Measurements from ENCODE around the gene TXNDC11. TPM values are rescaled to one million over a fixed set of nuclear protein-coding genes. Genes with fewer than 3 reads are reported as not detected.

TXNDC11 gene
- total and polyA plus RNA-seq, 2 donors (not counting 3 experiments of a cell fraction or from before 2014, with no cell fraction given), result 42.5 to 66.0 TPM

- no peak overlapping the region for H3K4me2 ChIP-seq (ENCODE audit: insufficient read depth, low read length)
- ChIA-PET POLR2A (no interaction called here), CTCF (interaction anchor here (1.1 to 1.3 kb wide), 3 partner anchors 10 to 395 kb away, joined by 3 to 7 read pairs (median 3); no protein-coding TSS in a partner anchor)
- DNase-seq (ENCODE audit: low read depth, low spot score) (peak; percentile 25), FAIRE-seq (no peak)
- H3K9me1 ChIP-seq (replicated peaks; ENCODE audit: control insufficient read depth, extremely low read depth, insufficient read depth, low read length), result no peaks in the 10 kb centered on the region
- peaks cover 19% of the 10 kb centered on the region for H3K4me1 ChIP-seq (ENCODE audit: control insufficient read depth, extremely low read depth, insufficient read depth, low read length)
- peaks cover 0 to 4% of the 10 kb centered on the region in 2 experiments for H3K36me3 ChIP-seq (ENCODE audit: control insufficient read depth in 2 of 2, extremely low read depth in 1 of 2, insufficient read depth in 2 of 2, low read length in 2 of 2)
- dilution Hi-C loops (cut with MboI; ENCODE audit: extremely low pct_ligation_motif_present, low sequenced_read_pairs), result no loop called here
- intact Hi-C loops (cut with micrococcal nuclease), result no loop called here
- no peak overlapping the region for H3K4me3 ChIP-seq (replicated peaks in 1 of 3; ENCODE audit: insufficient read depth in 1 of 3, low read depth in 1 of 3, low read length in 3 of 3)
- TF ChIP-seq FOS (IDR thresholded peaks at IDR 0.05; ENCODE audit: borderline replicate concordance, insufficient read depth, low read length), result no peak
- TF ChIP-seq POLR2AphosphoS5 (IDR thresholded peaks at IDR 0.05; ENCODE audit: insufficient read depth, low read depth, low read length), result no peak
- H3K9ac ChIP-seq (replicated peaks; ENCODE audit: extremely low read depth, insufficient read depth, low read length), result no peak overlapping the region
- peaks cover 98% of the 10 kb centered on the region for H3K79me2 ChIP-seq (ENCODE audit: control insufficient read depth, insufficient read depth, low read length)
- H4K20me1 ChIP-seq (replicated peaks; ENCODE audit: control insufficient read depth, extremely low read depth, insufficient read depth, low read length), result peaks cover 3% of the 10 kb centered on the region
- no peaks in the 10 kb centered on the region for H3K27me3 ChIP-seq (ENCODE audit: control insufficient read depth in 2 of 2, insufficient read depth in 2 of 2, low read length in 2 of 2)
- no peak overlapping the region for H2AFZ ChIP-seq (ENCODE audit: low read depth, low read length)
- no TSS peak for BruUV-seq (replicated peaks)
- H3K27ac ChIP-seq (ENCODE audit: insufficient read depth, low read depth, low read length), result peak overlapping the region; percentile 5
- no peaks in the 10 kb centered on the region for H3K9me3 ChIP-seq (replicated peaks; ENCODE audit: control insufficient read depth, insufficient read depth, low read length)
These were observed 48.6 kb upstream of the TXNDC11 start for GRCh38 chr16:11791144-11791828.

DNA sequence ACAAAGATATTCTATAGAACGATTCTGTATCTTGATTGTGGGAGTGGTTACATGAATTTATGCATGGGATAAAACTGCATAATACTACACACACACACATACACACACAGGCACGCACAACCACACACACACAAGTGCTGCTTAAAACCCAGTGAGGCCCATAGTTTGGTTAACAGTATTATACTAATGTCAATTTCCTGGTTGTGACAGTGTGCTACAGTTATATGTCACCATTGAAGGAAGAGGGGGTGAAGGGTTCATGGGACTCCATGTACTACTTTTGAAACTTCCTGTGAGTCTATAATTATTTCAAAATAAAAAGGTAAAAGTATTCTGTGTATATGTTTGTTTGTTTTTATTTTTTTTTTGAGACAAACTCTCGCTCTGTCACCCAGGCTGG is 46.3 kb upstream of the TXNDC11 start:
- DNase-seq (ENCODE audit: low read depth, low spot score) (no peak), FAIRE-seq (no peak)
- Histone ChIP-seq H3K9ac (replicated peaks; ENCODE audit: extremely low read depth, insufficient read depth, low read length) (no peak overlapping the region), H3K4me3 (replicated peaks in 1 of 3; ENCODE audit: insufficient read depth in 1 of 3, low read depth in 1 of 3, low read length in 3 of 3) (no peak overlapping the region), H3K36me3 (ENCODE audit: control insufficient read depth in 2 of 2, extremely low read depth in 1 of 2, insufficient read depth in 2 of 2, low read length in 2 of 2) (no peaks in the 10 kb centered on the region), H3K27ac (ENCODE audit: insufficient read depth, low read depth, low read length) (no peak overlapping the region), H3K4me2 (ENCODE audit: insufficient read depth, low read length) (no peak overlapping the region), H3K79me2 (ENCODE audit: control insufficient read depth, insufficient read depth, low read length) (peaks cover 94% of the 10 kb centered on the region), H3K27me3 (ENCODE audit: control insufficient read depth in 2 of 2, insufficient read depth in 2 of 2, low read length in 2 of 2) (no peaks in the 10 kb centered on the region), H3K9me3 (replicated peaks; ENCODE audit: control insufficient read depth, insufficient read depth, low read length) (no peaks in the 10 kb centered on the region), H3K9me1 (replicated peaks; ENCODE audit: control insufficient read depth, extremely low read depth, insufficient read depth, low read length) (no peaks in the 10 kb centered on the region), H3K4me1 (ENCODE audit: control insufficient read depth, extremely low read depth, insufficient read depth, low read length) (peaks cover 7% of the 10 kb centered on the region), H4K20me1 (replicated peaks; ENCODE audit: control insufficient read depth, extremely low read depth, insufficient read depth, low read length) (peaks cover 3% of the 10 kb centered on the region), H2AFZ (ENCODE audit: low read depth, low read length) (no peak overlapping the region)
- ChIA-PET POLR2A (no interaction called here), CTCF (interaction anchor here (1.1 kb wide), 1 partner anchor 8 kb away, joined by 3 read pairs; the partner anchor contains the start of gene ZC3H7A)
- intact Hi-C loops (cut with micrococcal nuclease), result no loop called here
- TF ChIP-seq MYC (IDR thresholded peaks at IDR 0.05; ENCODE audit: low read depth, low read length), result no peak
- TF ChIP-seq JUN (IDR thresholded peaks at IDR 0.05; ENCODE audit: borderline replicate concordance, insufficient read depth, insufficient read length, low read depth), result no peak
- TF ChIP-seq POLR2A (IDR thresholded peaks at IDR 0.05; ENCODE audit: low read depth, low read length), result no peak
- no peak for TF ChIP-seq FOS (IDR thresholded peaks at IDR 0.05; ENCODE audit: borderline replicate concordance, insufficient read depth, low read length)
- TF ChIP-seq, protein P1, sequence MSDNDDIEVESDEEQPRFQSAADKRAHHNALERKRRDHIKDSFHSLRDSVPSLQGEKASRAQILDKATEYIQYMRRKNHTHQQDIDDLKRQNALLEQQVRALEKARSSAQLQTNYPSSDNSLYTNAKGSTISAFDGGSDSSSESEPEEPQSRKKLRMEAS (IDR thresholded peaks at IDR 0.05; ENCODE audit: insufficient read depth, insufficient read length), result no peak
- no peak for TF ChIP-seq CTCF (IDR thresholded peaks at IDR 0.05; ENCODE audit: extremely low read depth in 1 of 2, insufficient read depth in 1 of 2, low read depth in 1 of 2, low read length in 2 of 2)
- no peak for TF ChIP-seq POLR2AphosphoS5 (IDR thresholded peaks at IDR 0.05; ENCODE audit: insufficient read depth, low read depth, low read length)
- TF ChIP-seq GATA2 (IDR thresholded peaks at IDR 0.05; ENCODE audit: insufficient read depth, insufficient read length, low read depth, low read length), result no peak
- TF ChIP-seq EZH2 (IDR thresholded peaks at IDR 0.05; ENCODE audit: borderline replicate concordance, low read depth, low read length, severe bottlenecking), result no peak
- no TSS peak for BruUV-seq (replicated peaks)
- dilution Hi-C loops (cut with MboI; ENCODE audit: extremely low pct_ligation_motif_present, low sequenced_read_pairs), result no loop called here

Data from endothelial cell of umbilical vein (primary cell).